ENCODE results near the gene ILRUN.

The ILRUN gene

GRCh38 chr6:34697904-34698559 lies 1.5 kb upstream of the ILRUN start:
- H3K4me3 ChIP-seq (ENCODE audit: low read length, poor library complexity, severe bottlenecking), result peak overlapping the region; percentile 75
- no peak for TF ChIP-seq EZH2phosphoT487 (IDR thresholded peaks at IDR 0.05; ENCODE audit: borderline replicate concordance)
- TF ChIP-seq, protein P1, sequence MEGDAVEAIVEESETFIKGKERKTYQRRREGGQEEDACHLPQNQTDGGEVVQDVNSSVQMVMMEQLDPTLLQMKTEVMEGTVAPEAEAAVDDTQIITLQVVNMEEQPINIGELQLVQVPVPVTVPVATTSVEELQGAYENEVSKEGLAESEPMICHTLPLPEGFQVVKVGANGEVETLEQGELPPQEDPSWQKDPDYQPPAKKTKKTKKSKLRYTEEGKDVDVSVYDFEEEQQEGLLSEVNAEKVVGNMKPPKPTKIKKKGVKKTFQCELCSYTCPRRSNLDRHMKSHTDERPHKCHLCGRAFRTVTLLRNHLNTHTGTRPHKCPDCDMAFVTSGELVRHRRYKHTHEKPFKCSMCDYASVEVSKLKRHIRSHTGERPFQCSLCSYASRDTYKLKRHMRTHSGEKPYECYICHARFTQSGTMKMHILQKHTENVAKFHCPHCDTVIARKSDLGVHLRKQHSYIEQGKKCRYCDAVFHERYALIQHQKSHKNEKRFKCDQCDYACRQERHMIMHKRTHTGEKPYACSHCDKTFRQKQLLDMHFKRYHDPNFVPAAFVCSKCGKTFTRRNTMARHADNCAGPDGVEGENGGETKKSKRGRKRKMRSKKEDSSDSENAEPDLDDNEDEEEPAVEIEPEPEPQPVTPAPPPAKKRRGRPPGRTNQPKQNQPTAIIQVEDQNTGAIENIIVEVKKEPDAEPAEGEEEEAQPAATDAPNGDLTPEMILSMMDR (conservative IDR thresholded peaks at IDR 0.05; ENCODE audit: low read length), result no peak
- peak overlapping the region; percentile 79 for H3K4me2 ChIP-seq (ENCODE audit: low read depth, low read length, poor library complexity, severe bottlenecking)
- peaks cover 27% of the 10 kb centered on the region for H3K4me1 ChIP-seq (ENCODE audit: insufficient read depth, low read length, poor library complexity, severe bottlenecking)
- H4K20me1 ChIP-seq (ENCODE audit: insufficient read depth, low read length, poor library complexity, severe bottlenecking), result peaks cover 31% of the 10 kb centered on the region
- H3K9me3 ChIP-seq (ENCODE audit: insufficient read depth, low read depth, low read length), result no peaks in the 10 kb centered on the region
- H3K9ac ChIP-seq (ENCODE audit: low read depth, low read length, poor library complexity, severe bottlenecking), result peak overlapping the region; percentile 77
- no peaks in the 10 kb centered on the region for H3K36me3 ChIP-seq (ENCODE audit: insufficient read depth, low read length)
- H3K27me3 ChIP-seq (ENCODE audit: insufficient read depth, low read length, poor library complexity, severe bottlenecking), result no peaks in the 10 kb centered on the region
- H2AFZ ChIP-seq (ENCODE audit: low read length), result no peak overlapping the region
- peaks cover 34% of the 10 kb centered on the region for H3K79me2 ChIP-seq (ENCODE audit: insufficient read depth, low read length)
- no peaks in the 10 kb centered on the region for H3K9me2 ChIP-seq (replicated peaks; ENCODE audit: low read depth, low read length)
- no peaks in the 10 kb centered on the region for H3F3A ChIP-seq (ENCODE audit: low read depth)

DNA sequence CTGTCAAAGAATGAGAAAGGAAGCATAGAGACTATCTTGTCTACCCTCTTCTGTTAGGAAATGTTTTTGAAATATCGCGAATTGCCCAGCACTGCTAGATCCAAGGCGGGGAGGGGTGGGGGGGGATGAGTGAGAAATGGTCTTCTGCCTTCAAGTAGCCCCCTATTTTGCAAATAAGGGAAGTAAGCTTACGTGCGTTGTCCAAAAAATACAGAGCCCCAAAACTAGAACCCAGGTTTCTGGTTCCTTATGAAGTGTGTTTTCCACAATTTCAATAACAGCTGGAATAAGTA lies 923 bp upstream of the ILRUN start:
- H3K27me3 ChIP-seq (ENCODE audit: insufficient read depth, low read length, poor library complexity, severe bottlenecking), result no peaks in the 10 kb centered on the region
- peak overlapping the region; percentile 79 for H3K4me2 ChIP-seq (ENCODE audit: low read depth, low read length, poor library complexity, severe bottlenecking)
- peak overlapping the region; percentile 87 for H2AFZ ChIP-seq (ENCODE audit: low read length)
- peaks cover 37% of the 10 kb centered on the region for H4K20me1 ChIP-seq (ENCODE audit: insufficient read depth, low read length, poor library complexity, severe bottlenecking)
- no peaks in the 10 kb centered on the region for H3F3A ChIP-seq (ENCODE audit: low read depth)
- peaks cover 40% of the 10 kb centered on the region for H3K79me2 ChIP-seq (ENCODE audit: insufficient read depth, low read length)
- H3K4me3 ChIP-seq (ENCODE audit: low read length, poor library complexity, severe bottlenecking), result peak overlapping the region; percentile 75
- H3K9ac ChIP-seq (ENCODE audit: low read depth, low read length, poor library complexity, severe bottlenecking), result peak overlapping the region; percentile 77
- no peaks in the 10 kb centered on the region for H3K9me2 ChIP-seq (replicated peaks; ENCODE audit: low read depth, low read length)
- TF ChIP-seq EZH2phosphoT487 (IDR thresholded peaks at IDR 0.05; ENCODE audit: borderline replicate concordance), result no peak
- peaks cover 31% of the 10 kb centered on the region for H3K4me1 ChIP-seq (ENCODE audit: insufficient read depth, low read length, poor library complexity, severe bottlenecking)
- no peaks in the 10 kb centered on the region for H3K36me3 ChIP-seq (ENCODE audit: insufficient read depth, low read length)
- no peaks in the 10 kb centered on the region for H3K9me3 ChIP-seq (ENCODE audit: insufficient read depth, low read depth, low read length)

- H3K4me1 ChIP-seq (ENCODE audit: insufficient read depth, low read length, poor library complexity, severe bottlenecking), result peaks cover 43% of the 10 kb centered on the region
- H3K79me2 ChIP-seq (ENCODE audit: insufficient read depth, low read length), result peaks cover 52% of the 10 kb centered on the region
- no peaks in the 10 kb centered on the region for H3K9me2 ChIP-seq (replicated peaks; ENCODE audit: low read depth, low read length)
- H3K4me2 ChIP-seq (ENCODE audit: low read depth, low read length, poor library complexity, severe bottlenecking), result peak overlapping the region; percentile 95
- peak overlapping the region; percentile 81 for H3K4me3 ChIP-seq (ENCODE audit: low read length, poor library complexity, severe bottlenecking)
- H4K20me1 ChIP-seq (ENCODE audit: insufficient read depth, low read length, poor library complexity, severe bottlenecking), result peaks cover 49% of the 10 kb centered on the region
- peak overlapping the region; percentile 84 for H2AFZ ChIP-seq (ENCODE audit: low read length)
- no peaks in the 10 kb centered on the region for H3K36me3 ChIP-seq (ENCODE audit: insufficient read depth, low read length)
- no peaks in the 10 kb centered on the region for H3K27me3 ChIP-seq (ENCODE audit: insufficient read depth, low read length, poor library complexity, severe bottlenecking)
- peak overlapping the region; percentile 86 for H3K9ac ChIP-seq (ENCODE audit: low read depth, low read length, poor library complexity, severe bottlenecking)
- no peaks in the 10 kb centered on the region for H3F3A ChIP-seq (ENCODE audit: low read depth)
- H3K9me3 ChIP-seq (ENCODE audit: insufficient read depth, low read depth, low read length), result no peaks in the 10 kb centered on the region
- no peak for TF ChIP-seq EZH2phosphoT487 (IDR thresholded peaks at IDR 0.05; ENCODE audit: borderline replicate concordance)
- TF ChIP-seq, protein P1 (conservative IDR thresholded peaks at IDR 0.05; ENCODE audit: low read length), result no peak
Observed at GRCh38 chr6:34696189-34696738, 303 bp downstream of the ILRUN start.
